Fibroblast of gingiva (primary cell): ENCODE data around the gene CANX.

Experiments used
- DNase-seq: peaks from one replicate; pipeline ENCODE4 v3.0.0-alpha.2; 2011; ENCODE audit warnings: low read depth

Gene CANX

GRCh38 chr5:179758955-179759354 is 60.2 kb downstream of the CANX start:
- DNase-seq: no peak

GRCh38 chr5:179759581-179760551 is 61.1 kb downstream of the CANX start:
- no peak for DNase-seq

GRCh38 chr5:179762079-179762780 is 63.5 kb downstream of the CANX start:
- no peak for DNase-seq

GRCh38 chr5:179762781-179763176 is 64.0 kb downstream of the CANX start:
- peak; percentile 76 for DNase-seq

GRCh38 chr5:179763215-179763945 is 64.6 kb downstream of the CANX start:
- peak; percentile 68 for DNase-seq

- no peak for DNase-seq
These were observed 65.3 kb downstream of the CANX start for GRCh38 chr5:179764056-179764455.

- peak; percentile 47 for DNase-seq
These were observed 66.6 kb downstream of the CANX start for GRCh38 chr5:179765400-179765799.

- no peak for DNase-seq
These were observed 67.4 kb downstream of the CANX start for GRCh38 chr5:179766021-179766725.

- no peak for DNase-seq
These were observed 68.1 kb downstream of the CANX start for GRCh38 chr5:179766726-179767455.

GRCh38 chr5:179767496-179768100 is 68.8 kb downstream of the CANX start:
- DNase-seq: no peak

GRCh38 chr5:179768326-179769085 is 69.7 kb downstream of the CANX start:
- no peak for DNase-seq

- no peak for DNase-seq
These were observed 70.5 kb downstream of the CANX start for GRCh38 chr5:179769271-179769670.

GRCh38 chr5:179769796-179770195 is 71.0 kb downstream of the CANX start:
- no peak for DNase-seq

- DNase-seq: no peak
These were observed 72.6 kb downstream of the CANX start for GRCh38 chr5:179771311-179771895.

GRCh38 chr5:179772351-179772750 is 73.6 kb downstream of the CANX start:
- DNase-seq: no peak

GRCh38 chr5:179773686-179774040 is 74.9 kb downstream of the CANX start:
- no peak for DNase-seq

- no peak for DNase-seq
These were observed 75.7 kb downstream of the CANX start for GRCh38 chr5:179774442-179774841.

GRCh38 chr5:179776411-179776938 is 77.7 kb downstream of the CANX start:
- DNase-seq: no peak

- DNase-seq: no peak
These were observed 78.7 kb downstream of the CANX start for GRCh38 chr5:179777456-179777855.
